OCI-LY1 (cell line): ENCODE results near the gene SHH.

ENCODE experiments used
- H2AFZ ChIP-seq: fragments of 200-600 bp; sonication (generic), shearing (Covaris generic); 2 replicates; pipeline ENCODE4 v1.6.0; 2014; ENCODE audit warnings: antibody characterized with exemption, mild to moderate bottlenecking, low read length
- H3F3A ChIP-seq: fragments of 200-600 bp; sonication (generic), shearing (Covaris generic); 2 replicates; pipeline ENCODE4 v1.6.0; 2014; ENCODE audit warnings: mild to moderate bottlenecking, antibody characterized with exemption, low read length, moderate library complexity; ENCODE audit not compliant: insufficient read depth
- H3K27ac ChIP-seq: fragments of 200-600 bp; sonication (generic); 2 replicates; pipeline ENCODE4 v1.5.1; 2014; ENCODE audit warnings: low read length, mixed run types, mild to moderate bottlenecking, low read depth; ENCODE audit not compliant: poor library complexity, severe bottlenecking
- H3K27me3 ChIP-seq: fragments of 200-600 bp; sonication (generic); 2 replicates; pipeline ENCODE4 v1.6.0; 2014; ENCODE audit warnings: antibody characterized with exemption, mild to moderate bottlenecking, low read length, moderate library complexity; ENCODE audit not compliant: insufficient read depth
- H3K36me3 ChIP-seq: fragments of 200-600 bp; sonication (generic); 2 replicates; pipeline ENCODE4 v1.6.1; 2014; ENCODE audit warnings: mild to moderate bottlenecking, antibody characterized with exemption, low read length, moderate library complexity, mixed read lengths; ENCODE audit not compliant: insufficient read depth
- H3K4me1 ChIP-seq: fragments of 200-600 bp; sonication (generic); 2 replicates; pipeline ENCODE4 v1.5.1; 2014; ENCODE audit warnings: mild to moderate bottlenecking, low read length, moderate library complexity; ENCODE audit not compliant: insufficient read depth, severe bottlenecking
- H3K4me2 ChIP-seq: fragments of 200-600 bp; sonication (generic), shearing (Covaris generic); 2 replicates; pipeline ENCODE4 v1.6.1; 2014; ENCODE audit warnings: low read length
- H3K4me3 ChIP-seq: fragments of 200-600 bp; sonication (generic); 2 replicates; pipeline ENCODE4 v1.5.1; 2014; ENCODE audit warnings: low read length, low read depth, mild to moderate bottlenecking, mixed read lengths; ENCODE audit not compliant: poor library complexity, severe bottlenecking
- H3K79me2 ChIP-seq: fragments of 200-600 bp; shearing (Covaris generic); 2 replicates; pipeline ENCODE4 v1.6.1; 2016; ENCODE audit warnings: mixed run types, low read length, mixed read lengths; ENCODE audit not compliant: insufficient read depth
- H3K9ac ChIP-seq: fragments of 200-600 bp; sonication (generic), shearing (Covaris generic); 2 replicates; pipeline ENCODE4 v1.6.1; 2014; ENCODE audit warnings: mild to moderate bottlenecking, low read length, mixed read lengths
- H3K9me2 ChIP-seq: fragments of 200-600 bp; sonication (generic), shearing (Covaris generic); 2 replicates; pipeline ENCODE4 v1.6.1; 2014; ENCODE audit warnings: low read depth, mild to moderate bottlenecking, low read length, mixed read lengths
- H3K9me3 ChIP-seq: fragments of 200-600 bp; shearing (Covaris generic); 2 replicates; pipeline ENCODE4 v1.6.1; 2014; ENCODE audit warnings: low read length, mixed read lengths
- H4K20me1 ChIP-seq: fragments of 200-600 bp; sonication (generic), shearing (Covaris generic); 2 replicates; pipeline ENCODE4 v1.6.0; 2016; ENCODE audit warnings: mild to moderate bottlenecking, low read length; ENCODE audit not compliant: insufficient read depth
- EZH2 ChIP-seq: fragments of 200-600 bp; sonication (generic), shearing (Covaris generic); IDR thresholded peaks from 2 replicates; pipeline ENCODE4 v1.8.0; 2017; ENCODE audit warnings: borderline replicate concordance, mixed run types, mild to moderate bottlenecking, antibody characterized with exemption, low read length, moderate library complexity, mixed read lengths
- TF ChIP-seq, protein P1 (sequence below): fragments of 200-600 bp; sonication (generic), shearing (Covaris generic); IDR thresholded peaks from 2 replicates; pipeline ENCODE4 v1.5.1; 2017; ENCODE audit warnings: mild to moderate bottlenecking, antibody characterized with exemption, low read length, moderate library complexity, mixed read lengths

SHH gene

DNA sequence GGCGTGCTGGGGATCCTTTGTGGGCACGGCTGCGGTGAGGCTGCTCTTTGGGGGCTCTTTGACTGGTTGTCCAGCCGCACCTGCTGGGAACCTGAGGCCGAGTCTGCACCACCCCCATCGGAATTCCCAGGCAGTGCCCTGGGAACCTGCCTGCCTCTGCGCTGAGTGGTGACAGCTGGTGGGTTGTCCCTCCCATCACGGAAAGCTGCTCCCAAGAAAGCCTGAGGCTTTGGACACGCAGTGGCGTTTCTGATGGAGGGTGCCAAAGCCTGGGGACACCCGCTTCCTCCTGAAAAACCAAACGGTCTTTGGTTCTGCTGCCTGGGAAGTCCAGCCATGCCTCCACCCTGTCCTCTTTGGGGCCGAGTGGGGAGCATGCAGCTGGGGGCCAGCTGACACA, 21.4 kb upstream of the SHH start:
- no peaks in the 10 kb centered on the region for H4K20me1 ChIP-seq
- no peaks in the 10 kb centered on the region for H3K4me1 ChIP-seq
- H3K9ac ChIP-seq, result no peak overlapping the region
- H3K36me3 ChIP-seq, result no peaks in the 10 kb centered on the region
- H3K79me2 ChIP-seq, result no peaks in the 10 kb centered on the region
- H3K27me3 ChIP-seq, result 0 out of 2 replicates have a peak, but pooled peaks cover 5% of the 10 kb centered on the region
- no peaks in the 10 kb centered on the region for H3K9me2 ChIP-seq
- no peak overlapping the region for H2AFZ ChIP-seq
- no peaks in the 10 kb centered on the region for H3F3A ChIP-seq
- TF ChIP-seq, protein P1, sequence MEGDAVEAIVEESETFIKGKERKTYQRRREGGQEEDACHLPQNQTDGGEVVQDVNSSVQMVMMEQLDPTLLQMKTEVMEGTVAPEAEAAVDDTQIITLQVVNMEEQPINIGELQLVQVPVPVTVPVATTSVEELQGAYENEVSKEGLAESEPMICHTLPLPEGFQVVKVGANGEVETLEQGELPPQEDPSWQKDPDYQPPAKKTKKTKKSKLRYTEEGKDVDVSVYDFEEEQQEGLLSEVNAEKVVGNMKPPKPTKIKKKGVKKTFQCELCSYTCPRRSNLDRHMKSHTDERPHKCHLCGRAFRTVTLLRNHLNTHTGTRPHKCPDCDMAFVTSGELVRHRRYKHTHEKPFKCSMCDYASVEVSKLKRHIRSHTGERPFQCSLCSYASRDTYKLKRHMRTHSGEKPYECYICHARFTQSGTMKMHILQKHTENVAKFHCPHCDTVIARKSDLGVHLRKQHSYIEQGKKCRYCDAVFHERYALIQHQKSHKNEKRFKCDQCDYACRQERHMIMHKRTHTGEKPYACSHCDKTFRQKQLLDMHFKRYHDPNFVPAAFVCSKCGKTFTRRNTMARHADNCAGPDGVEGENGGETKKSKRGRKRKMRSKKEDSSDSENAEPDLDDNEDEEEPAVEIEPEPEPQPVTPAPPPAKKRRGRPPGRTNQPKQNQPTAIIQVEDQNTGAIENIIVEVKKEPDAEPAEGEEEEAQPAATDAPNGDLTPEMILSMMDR, result no peak
- no peak for TF ChIP-seq EZH2
- no peak overlapping the region for H3K4me2 ChIP-seq
- no peak overlapping the region for H3K27ac ChIP-seq
- no peaks in the 10 kb centered on the region for H3K9me3 ChIP-seq
- H3K4me3 ChIP-seq, result no peak overlapping the region

DNA sequence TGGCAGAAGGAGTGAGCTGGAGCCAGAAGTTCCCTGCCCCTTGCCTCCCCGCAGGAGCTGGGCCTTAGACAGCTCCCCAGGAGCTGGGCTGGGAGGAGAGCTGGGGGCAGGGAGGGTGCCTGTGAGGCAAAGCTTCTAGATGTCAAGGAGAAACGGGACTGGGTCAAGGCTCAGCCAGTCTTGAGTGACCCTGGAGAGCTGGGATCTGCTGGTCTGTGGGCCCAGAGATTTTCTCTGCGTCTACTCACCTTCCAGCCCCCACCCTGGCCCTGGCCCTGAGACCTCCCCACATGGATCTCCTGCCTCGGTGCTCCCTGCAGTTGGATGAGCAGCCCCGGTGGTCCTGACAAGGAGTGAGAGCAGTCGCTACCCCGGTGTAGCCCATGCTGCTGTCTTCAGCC, 20.3 kb upstream of the SHH start:
- H3F3A ChIP-seq, result no peaks in the 10 kb centered on the region
- no peaks in the 10 kb centered on the region for H3K9me2 ChIP-seq
- H3K36me3 ChIP-seq, result no peaks in the 10 kb centered on the region
- H3K4me2 ChIP-seq, result no peak overlapping the region
- H3K4me1 ChIP-seq, result no peaks in the 10 kb centered on the region
- no peaks in the 10 kb centered on the region for H3K9me3 ChIP-seq
- no peak overlapping the region for H3K9ac ChIP-seq
- TF ChIP-seq, protein P1, result no peak
- no peak for TF ChIP-seq EZH2
- no peaks in the 10 kb centered on the region for H4K20me1 ChIP-seq
- no peak overlapping the region for H2AFZ ChIP-seq
- H3K27me3 ChIP-seq, result 0 out of 2 replicates have a peak, but pooled peaks cover 5% of the 10 kb centered on the region
- no peak overlapping the region for H3K27ac ChIP-seq
- no peak overlapping the region for H3K4me3 ChIP-seq
- no peaks in the 10 kb centered on the region for H3K79me2 ChIP-seq

DNA sequence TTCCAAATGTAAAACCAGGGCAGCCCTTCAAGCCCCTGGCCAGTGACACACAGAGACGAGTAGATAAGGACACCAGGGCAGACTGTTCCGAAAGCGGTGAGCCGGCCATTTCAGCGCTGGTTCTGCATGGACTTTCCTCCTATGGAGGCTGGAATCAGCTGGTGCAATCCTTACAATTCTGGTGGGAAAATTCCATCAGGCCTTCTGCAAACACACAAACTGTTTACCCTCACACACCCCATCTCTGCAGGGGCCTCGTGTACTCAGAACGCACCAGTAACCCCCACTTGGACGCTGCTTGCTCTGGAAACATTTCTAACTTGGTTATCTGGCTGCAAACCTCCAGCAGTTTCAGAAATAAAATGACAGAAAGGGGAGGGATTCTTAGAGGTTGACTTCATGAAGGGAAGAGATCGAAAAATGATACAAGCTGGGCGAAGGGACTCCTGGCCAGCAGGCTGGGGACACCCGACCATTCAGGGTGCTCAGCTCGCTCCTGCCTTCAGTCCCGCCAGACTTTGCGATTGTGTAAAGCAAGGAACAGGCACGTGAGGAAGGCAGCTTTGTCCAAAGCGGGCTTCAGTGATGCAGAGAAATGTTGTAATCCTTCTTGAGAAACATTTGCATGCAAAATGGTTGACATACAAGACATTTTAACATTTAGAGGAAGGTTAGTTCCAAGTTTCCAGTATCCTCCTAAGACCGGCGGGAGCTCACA, 19.7 kb upstream of the SHH start:
- TF ChIP-seq, protein P1, result no peak

More for the DNA sequence above, 19.7 kb upstream of the SHH start:
- Histone ChIP-seq H3F3A (no peaks in the 10 kb centered on the region), H3K27me3 (0 out of 2 replicates have a peak, but pooled peaks cover 5% of the 10 kb centered on the region), H3K79me2 (no peaks in the 10 kb centered on the region), H3K9me3 (no peaks in the 10 kb centered on the region), H3K4me2 (no peak overlapping the region), H3K4me3 (no peak overlapping the region), H2AFZ (no peak overlapping the region), H3K9me2 (no peaks in the 10 kb centered on the region), H3K36me3 (no peaks in the 10 kb centered on the region), H3K4me1 (no peaks in the 10 kb centered on the region), H3K27ac (no peak overlapping the region), H3K9ac (no peak overlapping the region), H4K20me1 (no peaks in the 10 kb centered on the region)
